SH-SY5Y (cell line): ENCODE data around the gene LRRIQ1.

ENCODE experiments used
- GATA2 ChIP-seq: IDR thresholded peaks from 2 replicates; pipeline ENCODE4 v1.6.1; 2011; ENCODE audit warnings: mild to moderate bottlenecking, low read depth, low read length
- GATA3 ChIP-seq: IDR thresholded peaks from 2 replicates; pipeline ENCODE4 v1.6.1; 2011; ENCODE audit warnings: low read depth, mild to moderate bottlenecking, low read length, moderate library complexity

Gene LRRIQ1

GRCh38 chr12:85095501-85095900 is 59.4 kb downstream of the LRRIQ1 start:
- TF ChIP-seq GATA3: no peak
- no peak for TF ChIP-seq GATA2

- TF ChIP-seq GATA3 (no peak), GATA2 (no peak)
Measured at GRCh38 chr12:85130646-85131045, 94.5 kb downstream of the LRRIQ1 start.

DNA sequence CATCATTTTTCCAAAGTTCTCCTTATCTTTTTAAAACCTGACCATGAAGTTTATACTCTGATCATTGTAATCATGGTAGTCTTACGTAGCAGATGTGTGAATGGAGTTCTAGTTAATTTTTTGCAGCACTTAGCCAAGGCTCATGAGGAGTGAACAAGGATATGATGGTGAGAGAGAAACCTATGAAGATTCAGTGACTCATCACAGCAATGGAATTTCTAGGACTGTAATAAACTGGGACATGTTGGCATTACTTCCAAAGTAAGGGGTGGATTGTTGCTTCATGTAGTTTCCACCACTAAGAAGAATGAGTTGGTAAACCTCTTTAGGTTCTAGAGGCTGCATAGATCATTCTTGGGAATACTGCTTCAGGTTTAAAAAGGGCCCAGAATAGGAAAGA is 102.7 kb downstream of the LRRIQ1 start:
- TF ChIP-seq GATA3 (no peak), GATA2 (no peak)

DNA sequence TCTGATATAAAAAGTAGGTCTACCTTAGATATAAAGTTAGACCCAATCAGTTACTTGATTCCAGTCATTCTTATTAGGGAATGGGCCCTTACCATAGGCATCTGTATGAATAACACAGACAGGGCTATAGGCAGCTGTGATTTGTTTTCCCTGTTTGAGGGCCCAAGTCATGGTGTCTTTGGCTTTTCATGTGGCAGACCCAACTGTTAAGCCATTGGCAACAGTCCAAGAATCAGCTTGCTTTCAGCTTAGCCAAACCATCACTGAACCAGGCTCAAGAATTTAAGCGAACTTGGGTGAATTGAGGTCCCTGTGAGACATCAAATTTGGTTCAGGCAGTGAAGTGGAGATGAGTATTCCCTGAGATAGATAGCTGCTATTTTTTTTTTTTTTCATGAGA is 111.2 kb downstream of the LRRIQ1 start:
- TF ChIP-seq GATA2 (no peak), GATA3 (no peak)

- TF ChIP-seq GATA3 (no peak), GATA2 (no peak)
Measured at GRCh38 chr12:85152311-85152729, 116.2 kb downstream of the LRRIQ1 start.

- TF ChIP-seq GATA2: no peak
- TF ChIP-seq GATA3: no peak
Measured at GRCh38 chr12:85155791-85156190, 119.6 kb downstream of the LRRIQ1 start.

GRCh38 chr12:85156569-85156968 is 120.4 kb downstream of the LRRIQ1 start:
- TF ChIP-seq GATA3: no peak
- no peak for TF ChIP-seq GATA2

- TF ChIP-seq GATA2: no peak
- no peak for TF ChIP-seq GATA3
Measured at GRCh38 chr12:85157035-85157603, 121.0 kb downstream of the LRRIQ1 start.

DNA sequence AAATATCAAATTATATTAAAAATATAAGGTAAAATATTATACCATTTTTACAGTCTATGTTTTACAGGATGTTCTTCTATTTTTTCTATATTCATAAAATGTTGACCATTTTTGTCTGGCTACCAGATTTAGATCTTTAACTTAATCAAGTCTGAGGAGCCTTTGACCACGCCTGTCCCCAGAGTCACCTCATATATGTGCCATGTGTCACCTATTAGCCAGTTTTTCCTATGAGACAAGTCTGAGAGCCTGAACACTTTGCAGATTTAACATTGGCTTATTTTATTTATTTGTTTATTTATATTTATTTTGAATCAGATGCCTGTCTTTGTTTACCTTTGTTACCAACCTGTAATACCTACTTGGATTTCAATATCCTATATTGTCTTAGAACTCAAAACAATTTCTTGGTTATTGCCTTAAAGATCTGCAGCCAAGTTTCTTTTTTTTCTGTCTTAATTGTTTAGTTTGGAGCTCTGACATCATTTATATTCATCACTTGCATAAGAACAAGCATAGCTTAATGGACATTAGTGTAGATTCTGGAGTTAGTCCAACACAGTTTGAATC is 127.7 kb downstream of the LRRIQ1 start:
- TF ChIP-seq GATA3: no peak
- TF ChIP-seq GATA2: no peak

GRCh38 chr12:85179680-85180270 is 143.6 kb downstream of the LRRIQ1 start:
- TF ChIP-seq GATA3 (no peak), GATA2 (no peak)

GRCh38 chr12:85182699-85183098 is 146.5 kb downstream of the LRRIQ1 start:
- TF ChIP-seq GATA3 (no peak), GATA2 (no peak)

- TF ChIP-seq GATA2 (no peak), GATA3 (no peak)
Measured at GRCh38 chr12:85183855-85184254, 147.7 kb downstream of the LRRIQ1 start.

DNA sequence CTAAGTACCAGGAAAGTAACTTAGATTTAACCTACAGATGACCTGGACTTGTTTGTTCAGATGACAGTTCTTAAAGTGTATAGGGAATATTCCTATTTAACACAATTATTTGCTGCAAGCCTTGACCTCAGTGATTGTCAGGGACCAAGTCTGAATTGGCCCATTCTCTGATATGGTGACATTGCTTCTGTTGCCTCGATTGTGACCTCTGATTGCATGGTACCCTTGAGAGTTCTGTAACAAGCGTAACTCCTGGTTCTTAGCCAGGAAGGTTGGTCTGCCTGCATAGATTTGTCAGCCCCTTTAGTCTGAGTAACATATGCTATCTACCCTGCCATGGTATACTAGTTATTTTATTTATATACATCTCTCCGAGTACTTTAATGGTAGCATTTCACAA is 150.1 kb downstream of the LRRIQ1 start:
- TF ChIP-seq GATA3: no peak
- no peak for TF ChIP-seq GATA2

DNA sequence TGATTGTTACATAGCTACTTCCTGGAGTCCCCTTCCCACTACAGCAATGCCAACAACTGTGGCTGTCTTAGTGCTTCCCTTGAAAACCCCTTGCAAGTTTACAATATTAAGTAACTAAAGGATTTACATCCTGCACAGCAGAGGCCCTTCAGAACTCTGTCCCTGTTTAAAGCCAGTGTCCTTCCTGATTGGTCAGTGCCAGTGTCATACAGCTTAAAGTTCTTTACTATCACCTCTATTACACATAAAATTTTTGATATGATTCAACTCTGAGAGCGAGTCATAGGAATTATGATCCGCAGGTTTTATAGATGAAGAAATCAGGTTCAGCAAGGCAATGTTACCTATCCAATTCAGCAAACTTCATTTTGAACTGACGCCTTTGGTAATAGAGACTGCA is 152.5 kb downstream of the LRRIQ1 start:
- TF ChIP-seq GATA2 (no peak), GATA3 (no peak)

DNA sequence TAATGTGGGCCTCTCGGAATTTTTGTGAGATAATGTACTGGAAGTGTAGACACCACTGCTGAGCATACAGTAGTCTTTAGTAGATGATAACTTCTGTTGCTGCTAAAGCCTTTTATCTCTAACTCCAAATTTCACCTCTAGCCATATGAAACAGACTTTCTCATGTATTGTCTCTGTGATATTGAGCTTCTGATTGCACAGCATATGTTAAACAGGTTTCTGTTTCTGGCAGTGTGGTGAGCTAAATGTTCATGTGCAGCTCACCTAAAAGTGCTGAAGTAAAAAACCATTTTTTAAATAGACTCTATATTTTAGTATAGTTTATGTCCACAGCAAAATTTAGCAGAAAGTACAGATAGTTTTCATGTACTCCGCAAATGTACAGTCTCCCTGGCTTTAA is 154.6 kb downstream of the LRRIQ1 start:
- TF ChIP-seq GATA2 (no peak), GATA3 (no peak)

DNA sequence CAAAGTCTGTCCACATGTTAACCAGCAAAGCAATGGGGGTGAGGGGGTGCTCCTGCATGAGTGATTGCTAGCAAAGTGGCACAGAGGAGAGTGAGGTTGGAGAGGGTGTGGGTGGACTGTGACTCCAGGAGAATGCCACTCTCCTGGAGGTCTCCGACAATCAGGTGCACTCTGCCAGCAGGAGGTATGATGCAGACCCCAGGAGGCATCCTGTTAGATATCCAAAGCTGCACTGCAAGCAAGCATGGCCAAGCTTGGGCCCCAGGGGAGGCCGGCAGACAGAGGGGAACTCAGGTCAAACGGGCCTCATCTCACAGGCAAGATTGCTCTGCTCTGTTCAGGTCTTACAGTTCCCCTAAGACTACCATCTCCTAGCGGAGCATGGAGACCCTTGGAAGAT is 170.4 kb downstream of the LRRIQ1 start:
- no peak for TF ChIP-seq GATA2
- TF ChIP-seq GATA3: no peak
